ENCODE measurements around the gene LRBA.

DNA sequence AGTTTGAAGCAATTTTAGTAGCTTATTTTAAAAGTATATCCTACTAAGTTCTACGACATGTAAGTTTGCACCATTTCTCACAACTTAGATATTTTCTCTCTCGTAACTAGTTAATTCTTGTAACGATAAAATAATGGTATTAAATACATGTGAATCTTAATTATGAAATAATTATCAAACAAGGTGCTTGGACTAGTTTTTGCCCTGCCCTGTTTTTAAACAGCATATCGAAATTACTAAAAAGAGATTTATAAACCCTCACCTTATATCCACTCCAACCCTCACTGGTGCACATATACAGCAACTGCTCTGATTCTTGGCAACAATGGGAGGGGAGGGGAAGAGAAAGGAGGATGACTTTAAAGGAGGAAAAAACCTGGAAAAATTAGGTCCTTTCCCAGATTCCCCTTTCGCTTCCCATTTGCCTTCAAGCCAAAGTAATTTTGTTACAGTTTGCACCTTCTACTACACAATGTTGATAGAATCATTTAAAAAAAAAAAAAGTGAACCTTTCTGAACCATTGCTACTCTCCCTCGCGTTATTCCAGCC lies 434.0 kb downstream of the LRBA start:
- TF ChIP-seq CTCF (IDR thresholded peaks at IDR 0.05): no peak
- TF ChIP-seq POLR2A (IDR thresholded peaks at IDR 0.05): no peak

Data from breast epithelium (tissue), 3 donors.